Activated naive CD4-positive, alpha-beta T cell treated with anti-CD3 and anti-CD28 coated beads, Interleukin-2, amount 50 U/mL, for 16 hours (primary cell): ENCODE results near the gene MARF1.
"Not testable (repeated sequence)": the region's sequence is repeated elsewhere in the genome, so short reads cannot be mapped to it uniquely, and the experiment has no call there.

Source experiments
- DNase-seq: peaks from one replicate; pipeline ENCODE4 v3.0.0-alpha.2; 2020

MARF1 gene, protein sequence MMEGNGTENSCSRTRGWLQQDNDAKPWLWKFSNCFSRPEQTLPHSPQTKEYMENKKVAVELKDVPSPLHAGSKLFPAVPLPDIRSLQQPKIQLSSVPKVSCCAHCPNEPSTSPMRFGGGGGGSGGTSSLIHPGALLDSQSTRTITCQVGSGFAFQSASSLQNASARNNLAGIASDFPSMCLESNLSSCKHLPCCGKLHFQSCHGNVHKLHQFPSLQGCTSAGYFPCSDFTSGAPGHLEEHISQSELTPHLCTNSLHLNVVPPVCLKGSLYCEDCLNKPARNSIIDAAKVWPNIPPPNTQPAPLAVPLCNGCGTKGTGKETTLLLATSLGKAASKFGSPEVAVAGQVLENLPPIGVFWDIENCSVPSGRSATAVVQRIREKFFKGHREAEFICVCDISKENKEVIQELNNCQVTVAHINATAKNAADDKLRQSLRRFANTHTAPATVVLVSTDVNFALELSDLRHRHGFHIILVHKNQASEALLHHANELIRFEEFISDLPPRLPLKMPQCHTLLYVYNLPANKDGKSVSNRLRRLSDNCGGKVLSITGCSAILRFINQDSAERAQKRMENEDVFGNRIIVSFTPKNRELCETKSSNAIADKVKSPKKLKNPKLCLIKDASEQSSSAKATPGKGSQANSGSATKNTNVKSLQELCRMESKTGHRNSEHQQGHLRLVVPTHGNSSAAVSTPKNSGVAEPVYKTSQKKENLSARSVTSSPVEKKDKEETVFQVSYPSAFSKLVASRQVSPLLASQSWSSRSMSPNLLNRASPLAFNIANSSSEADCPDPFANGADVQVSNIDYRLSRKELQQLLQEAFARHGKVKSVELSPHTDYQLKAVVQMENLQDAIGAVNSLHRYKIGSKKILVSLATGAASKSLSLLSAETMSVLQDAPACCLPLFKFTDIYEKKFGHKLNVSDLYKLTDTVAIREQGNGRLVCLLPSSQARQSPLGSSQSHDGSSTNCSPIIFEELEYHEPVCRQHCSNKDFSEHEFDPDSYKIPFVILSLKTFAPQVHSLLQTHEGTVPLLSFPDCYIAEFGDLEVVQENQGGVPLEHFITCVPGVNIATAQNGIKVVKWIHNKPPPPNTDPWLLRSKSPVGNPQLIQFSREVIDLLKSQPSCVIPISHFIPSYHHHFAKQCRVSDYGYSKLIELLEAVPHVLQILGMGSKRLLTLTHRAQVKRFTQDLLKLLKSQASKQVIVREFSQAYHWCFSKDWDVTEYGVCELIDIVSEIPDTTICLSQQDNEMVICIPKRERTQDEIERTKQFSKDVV (N-terminal part only)

GRCh38 chr16:15643048-15643945, at the start of gene MARF1:
TSS of gene MARF1 (minus strand) at chr16:15643154. CDS start at chr16:15639233, 3,921 bp downstream.
- peak; percentile 100 for DNase-seq

GRCh38 chr16:15692508-15692907, 49.6 kb upstream of the MARF1 start:
- DNase-seq, result not testable (repeated sequence)

- DNase-seq, result no peak
Observed at GRCh38 chr16:15691046-15691445, 48.1 kb upstream of the MARF1 start.

GRCh38 chr16:15690296-15690695, 47.3 kb upstream of the MARF1 start:
- no peak for DNase-seq

DNA sequence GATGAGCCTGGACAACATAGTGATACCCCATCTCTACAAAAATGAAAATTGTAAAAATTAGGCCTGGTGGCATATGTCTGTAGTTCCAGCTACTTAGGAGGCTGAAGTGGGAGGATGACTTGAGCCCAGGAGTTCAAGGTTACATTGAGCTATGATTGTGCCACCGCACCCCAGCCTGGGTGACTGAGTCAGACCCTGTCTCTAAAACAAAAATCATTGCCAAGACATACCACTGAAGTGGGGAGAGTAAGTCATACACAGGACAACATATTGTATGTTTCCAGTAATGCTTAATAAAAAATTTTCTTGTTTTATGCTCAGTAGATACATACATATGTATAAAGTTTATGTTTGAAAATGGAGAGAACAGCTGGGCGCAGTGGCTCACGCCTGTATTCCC, 46.3 kb upstream of the MARF1 start:
- DNase-seq, result no peak

GRCh38 chr16:15686287-15686686, 43.3 kb upstream of the MARF1 start:
- no peak for DNase-seq

DNA sequence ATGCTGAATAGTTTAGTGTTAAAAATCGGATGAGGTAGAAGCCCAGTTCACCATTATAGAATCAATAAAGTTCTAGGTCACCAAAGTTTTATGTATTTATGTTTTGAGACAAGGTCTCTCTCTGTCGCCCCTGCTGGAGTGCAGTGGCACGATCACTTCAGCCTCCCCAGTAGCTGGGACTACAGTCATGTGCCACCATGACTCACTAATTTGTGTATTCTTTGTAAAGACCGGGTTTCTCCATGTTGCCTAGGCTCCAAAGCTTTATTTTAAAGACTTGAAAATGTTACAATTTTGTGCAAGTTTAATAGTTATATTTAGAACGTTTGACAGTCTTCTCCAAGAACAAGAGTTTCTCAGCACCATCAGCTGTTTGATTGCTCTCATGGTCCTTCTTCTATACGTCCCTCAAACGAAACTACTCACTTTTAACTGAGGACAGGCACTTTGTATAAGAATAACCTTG, 39.2 kb upstream of the MARF1 start:
- peak; percentile 60 for DNase-seq

GRCh38 chr16:15677447-15677846, 34.5 kb upstream of the MARF1 start:
- no peak for DNase-seq

DNA sequence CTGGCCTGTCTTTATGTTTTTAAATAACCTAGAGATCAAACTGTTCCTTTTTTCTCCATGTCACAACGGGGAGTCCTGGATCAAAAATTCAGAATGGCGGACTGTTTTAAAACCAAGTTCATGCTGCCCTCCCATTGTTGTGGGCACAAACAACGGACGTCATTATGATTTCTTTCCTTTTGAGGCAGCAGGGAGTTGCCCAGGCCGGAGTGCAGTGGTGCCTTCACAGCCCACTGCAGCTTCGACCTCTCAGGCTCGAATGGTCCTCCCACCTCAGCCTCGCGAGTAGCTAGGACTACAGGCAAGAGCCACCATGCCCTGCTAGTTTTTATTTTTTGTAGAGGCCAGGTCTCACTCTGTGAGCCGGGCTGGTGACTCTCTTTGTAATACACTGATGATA, 33.6 kb upstream of the MARF1 start:
- DNase-seq, result no peak

DNA sequence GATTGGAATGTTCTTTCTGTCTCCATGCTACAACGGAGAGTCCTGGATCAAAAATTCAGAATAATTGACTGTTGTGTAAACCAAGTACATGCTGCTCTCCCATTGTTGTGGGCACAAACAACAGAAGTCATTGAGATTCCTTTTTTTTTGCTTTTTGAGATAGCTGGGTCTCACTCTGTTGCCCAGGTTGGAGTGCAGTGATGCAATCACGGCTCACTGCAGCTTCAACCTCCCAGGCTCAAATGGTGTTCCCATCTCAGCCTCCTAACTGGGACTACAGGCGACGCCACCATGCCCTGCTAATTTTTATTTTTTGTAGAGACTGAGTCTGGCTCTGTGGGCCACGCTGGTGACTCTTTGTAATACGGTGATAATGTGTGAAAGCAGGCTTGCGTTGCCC, 31.6 kb upstream of the MARF1 start:
- DNase-seq, result no peak

DNA sequence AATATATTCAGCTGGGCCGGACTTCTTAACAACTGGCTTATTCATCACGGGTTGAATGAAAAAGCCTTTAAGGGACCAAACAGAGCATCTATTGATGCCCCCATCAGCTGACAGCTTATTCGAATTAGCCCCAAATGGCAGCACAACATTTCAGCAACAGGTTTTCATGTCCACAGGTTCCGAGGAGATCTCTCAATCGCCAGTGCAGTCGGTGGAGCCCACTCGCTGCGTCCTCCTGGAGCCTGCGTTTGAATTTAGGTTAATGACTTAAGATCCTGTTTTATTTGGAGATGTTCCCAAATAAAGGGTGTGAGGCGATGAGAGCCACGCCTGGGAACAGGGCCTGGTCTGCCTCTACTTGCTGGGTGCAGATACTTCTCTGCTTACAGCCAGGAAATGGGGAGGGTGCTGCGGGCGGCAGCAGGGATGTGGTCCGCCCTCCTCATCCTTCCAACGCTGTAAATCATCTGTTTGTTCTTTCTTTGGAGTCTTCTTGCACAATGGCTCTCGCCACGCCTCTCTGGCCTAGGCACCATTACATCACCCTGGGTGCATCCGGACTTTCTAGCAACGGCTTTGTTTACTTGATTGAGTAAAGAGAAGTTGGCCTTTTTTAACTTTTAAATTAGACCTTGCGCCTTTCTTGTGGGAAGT, 29.7 kb upstream of the MARF1 start:
- peak; percentile 42 for DNase-seq

DNA sequence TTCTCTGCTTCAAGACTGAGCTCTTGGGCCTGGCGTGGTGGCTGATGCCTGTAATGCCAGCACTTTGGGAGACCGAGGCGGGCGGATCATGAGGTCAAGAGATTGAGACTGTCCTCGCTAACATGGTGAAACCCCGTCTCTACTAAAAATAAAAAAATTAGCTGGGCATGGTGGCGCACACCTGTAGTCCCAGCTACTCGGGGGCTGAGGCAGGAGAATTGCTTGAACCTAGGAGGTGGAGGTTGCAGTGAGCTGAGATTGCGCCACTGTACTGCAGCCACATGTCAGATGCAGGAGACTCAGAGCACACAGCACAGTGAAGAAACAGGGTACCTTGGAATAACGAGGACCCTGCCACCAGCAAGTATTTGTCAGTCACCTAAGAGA, 29.2 kb upstream of the MARF1 start:
- DNase-seq, result not testable (repeated sequence)

DNA sequence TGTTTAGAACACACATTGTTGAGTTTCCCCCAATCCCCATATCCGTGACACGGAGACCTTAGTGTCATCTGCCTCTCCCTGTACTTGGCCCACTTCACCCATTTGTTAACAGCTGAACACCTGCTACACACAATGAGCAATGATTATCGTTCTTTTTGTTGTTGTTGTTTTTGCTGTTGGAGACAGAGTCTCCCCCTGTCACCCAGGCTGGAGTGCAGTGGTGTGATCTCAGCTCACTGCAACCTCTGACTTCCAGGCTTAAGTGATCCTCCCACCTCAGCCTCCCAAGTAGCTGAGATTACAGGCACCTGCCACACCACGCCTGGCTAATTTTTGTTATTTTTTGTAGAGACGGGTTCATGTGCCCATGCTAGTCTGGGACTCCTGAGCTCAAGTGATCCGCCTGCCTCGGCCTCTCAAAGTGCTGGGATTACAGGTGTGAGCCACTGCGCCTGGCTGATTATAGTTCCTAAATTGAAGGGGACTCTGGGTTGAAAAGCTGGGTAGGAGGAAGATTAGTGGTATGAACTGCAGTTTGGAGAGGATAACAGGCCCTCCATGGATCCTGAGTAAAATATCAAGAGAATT, 28.7 kb upstream of the MARF1 start:
- no peak for DNase-seq

GRCh38 chr16:15667091-15667742, 24.3 kb upstream of the MARF1 start:
- DNase-seq, result no peak

DNA sequence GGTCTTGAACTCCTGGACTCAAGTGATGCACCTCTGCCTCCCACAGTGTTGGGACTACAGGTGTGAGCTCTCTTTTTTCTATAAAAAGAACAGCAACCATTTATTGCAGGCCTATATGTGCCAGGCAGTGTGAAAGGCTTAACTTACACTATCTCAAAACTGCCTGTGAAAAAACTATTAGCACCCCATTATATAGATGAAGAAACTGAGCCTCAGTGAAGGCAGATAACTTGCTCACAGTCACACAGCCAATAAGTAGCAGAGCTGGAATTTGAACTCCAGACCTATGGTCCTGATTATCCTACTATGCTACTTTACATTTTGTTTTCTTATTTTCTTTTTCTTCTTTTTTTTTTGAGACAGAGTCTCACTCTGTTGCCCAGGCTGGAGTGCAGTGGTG, 22.2 kb upstream of the MARF1 start:
- DNase-seq, result no peak

GRCh38 chr16:15660203-15660601, 17.2 kb upstream of the MARF1 start:
- DNase-seq, result no peak

DNA sequence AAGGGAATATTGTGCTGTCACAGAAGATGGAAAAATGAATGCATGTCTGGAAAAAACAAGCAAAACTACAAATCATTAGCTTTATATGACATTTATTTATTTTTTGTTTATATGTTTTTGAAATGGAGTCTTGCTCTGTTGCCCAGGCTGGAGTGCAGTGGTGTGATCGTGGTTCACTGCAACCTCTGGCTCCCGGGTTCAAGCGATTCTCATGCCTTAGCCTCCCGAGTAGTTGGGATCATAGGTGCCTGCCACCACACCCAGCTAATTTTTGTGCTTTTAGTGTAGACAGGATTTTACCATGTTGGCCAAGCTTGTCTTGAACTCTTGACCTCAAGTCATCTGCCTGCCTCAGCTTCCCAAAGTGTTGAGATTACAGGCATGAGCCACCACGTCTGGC, 15.6 kb upstream of the MARF1 start:
- no peak for DNase-seq

DNA sequence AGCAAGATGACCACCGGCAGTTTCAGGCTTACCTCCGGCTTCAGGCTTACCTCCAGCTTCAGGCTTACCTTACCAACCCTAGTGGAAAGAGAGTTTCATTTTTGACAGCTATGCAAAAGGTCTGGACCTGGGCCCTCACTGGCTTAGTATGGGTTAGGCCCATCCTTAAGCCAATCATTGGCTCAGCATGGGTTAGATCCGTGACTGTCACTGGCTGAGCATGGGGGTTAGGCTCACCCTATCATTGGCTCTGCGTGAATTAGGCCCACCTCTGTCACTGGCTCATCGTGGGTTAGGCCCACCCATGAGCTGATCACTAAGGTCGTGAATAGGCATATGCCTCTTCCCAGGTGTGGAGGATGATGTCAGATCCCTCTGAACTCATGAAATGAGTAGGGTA, 15.2 kb upstream of the MARF1 start:
- no peak for DNase-seq

DNA sequence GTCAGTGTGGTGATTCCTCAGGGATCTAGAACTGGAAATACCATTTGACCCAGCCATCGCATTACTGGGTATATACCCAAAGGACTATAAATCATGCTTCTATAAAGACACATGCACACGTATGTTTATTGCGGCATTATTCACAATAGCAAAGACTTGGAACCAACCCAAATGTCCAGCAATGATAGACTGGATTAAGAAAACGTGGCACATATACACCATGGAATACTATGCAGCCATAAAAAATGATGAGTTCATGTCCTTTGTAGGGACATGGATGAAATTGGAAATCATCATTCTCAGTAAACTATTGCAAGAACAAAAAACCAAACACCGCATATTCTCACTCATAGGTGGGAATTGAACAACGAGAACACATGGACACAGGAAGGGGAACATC, 12.6 kb upstream of the MARF1 start:
- not testable (repeated sequence) for DNase-seq

- DNase-seq, result no peak
Observed at GRCh38 chr16:15654591-15654990, 11.6 kb upstream of the MARF1 start.
